B cell (primary cell): Measurements from ENCODE around the gene MRTFB.

Experiments
- EZH2 ChIP-seq: IDR thresholded peaks from 2 replicates; pipeline ENCODE4 v1.6.1; 2012; ENCODE audit warnings: borderline replicate concordance, low read depth, mild to moderate bottlenecking, moderate library complexity, low read length; ENCODE audit not compliant: insufficient read depth, poor library complexity, severe bottlenecking
- TF ChIP-seq, protein P1 (sequence below): fragments of 200-600 bp; IDR thresholded peaks from one replicate; pipeline ENCODE4 v1.8.0; 2022; ENCODE audit warnings: antibody characterized with exemption, mild to moderate bottlenecking

DNA sequence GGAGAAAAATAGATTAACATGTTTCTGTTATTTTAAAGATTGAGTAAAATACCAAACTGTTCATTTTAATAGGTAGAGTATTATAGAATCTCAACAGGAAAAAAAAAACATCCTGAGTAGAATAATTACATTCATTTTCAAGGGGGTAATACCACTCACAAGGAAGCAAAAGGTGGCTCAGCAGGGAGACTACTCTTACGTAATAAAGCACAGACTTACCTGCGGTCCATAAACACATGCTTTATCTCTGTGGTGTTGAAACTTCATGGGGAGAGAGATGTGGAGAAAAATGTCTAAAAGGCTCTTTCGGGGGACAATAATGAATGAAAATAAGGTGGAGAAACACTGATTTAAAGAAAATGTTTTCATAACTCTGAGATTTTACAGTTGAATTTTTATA lies 171.7 kb downstream of the MRTFB start:
- TF ChIP-seq EZH2: no peak
- TF ChIP-seq, protein P1, sequence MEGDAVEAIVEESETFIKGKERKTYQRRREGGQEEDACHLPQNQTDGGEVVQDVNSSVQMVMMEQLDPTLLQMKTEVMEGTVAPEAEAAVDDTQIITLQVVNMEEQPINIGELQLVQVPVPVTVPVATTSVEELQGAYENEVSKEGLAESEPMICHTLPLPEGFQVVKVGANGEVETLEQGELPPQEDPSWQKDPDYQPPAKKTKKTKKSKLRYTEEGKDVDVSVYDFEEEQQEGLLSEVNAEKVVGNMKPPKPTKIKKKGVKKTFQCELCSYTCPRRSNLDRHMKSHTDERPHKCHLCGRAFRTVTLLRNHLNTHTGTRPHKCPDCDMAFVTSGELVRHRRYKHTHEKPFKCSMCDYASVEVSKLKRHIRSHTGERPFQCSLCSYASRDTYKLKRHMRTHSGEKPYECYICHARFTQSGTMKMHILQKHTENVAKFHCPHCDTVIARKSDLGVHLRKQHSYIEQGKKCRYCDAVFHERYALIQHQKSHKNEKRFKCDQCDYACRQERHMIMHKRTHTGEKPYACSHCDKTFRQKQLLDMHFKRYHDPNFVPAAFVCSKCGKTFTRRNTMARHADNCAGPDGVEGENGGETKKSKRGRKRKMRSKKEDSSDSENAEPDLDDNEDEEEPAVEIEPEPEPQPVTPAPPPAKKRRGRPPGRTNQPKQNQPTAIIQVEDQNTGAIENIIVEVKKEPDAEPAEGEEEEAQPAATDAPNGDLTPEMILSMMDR: no peak
